ENCODE results near the gene RGS2.

- TF ChIP-seq EZH2phosphoT487 (IDR thresholded peaks at IDR 0.05; ENCODE audit: insufficient read depth, low read depth), result no peak
- no peak for TF ChIP-seq EZH2 (IDR thresholded peaks at IDR 0.05; ENCODE audit: insufficient read depth, poor library complexity, severe bottlenecking)
These were observed 6.0 kb downstream of the RGS2 start for GRCh38 chr1:192814805-192815204.

All from GM23248 (cell line).